ENCODE measurements around the gene S100B.
"Not testable (repeated sequence)": the region's sequence is repeated elsewhere in the genome, so short reads cannot be mapped to it uniquely, and the experiment has no call there.

Gene S100B

GRCh38 chr21:46600978-46601377, 3.9 kb downstream of the S100B start:
- peak; percentile 1 for DNase-seq (ENCODE audit: low spot score)

GRCh38 chr21:46600305-46600704, 4.6 kb downstream of the S100B start:
- no peak for DNase-seq (ENCODE audit: low spot score)

- DNase-seq (ENCODE audit: low spot score): peak; percentile 87
Measured at GRCh38 chr21:46598581-46599572, 6.0 kb downstream of the S100B start.

- no peak for DNase-seq (ENCODE audit: low spot score)
Measured at GRCh38 chr21:46597896-46598343, 7.0 kb downstream of the S100B start.

GRCh38 chr21:46597031-46597430, 7.9 kb downstream of the S100B start:
- DNase-seq (ENCODE audit: low spot score): no peak

- no peak for DNase-seq (ENCODE audit: low spot score)
Measured at GRCh38 chr21:46596201-46596600, 8.7 kb downstream of the S100B start.

- no peak for DNase-seq (ENCODE audit: low spot score)
Measured at GRCh38 chr21:46594276-46594675, 10.6 kb downstream of the S100B start.

- DNase-seq (ENCODE audit: low spot score): no peak
Measured at GRCh38 chr21:46585191-46585953, 19.5 kb downstream of the S100B start.

GRCh38 chr21:46581780-46582307, 23.0 kb downstream of the S100B start:
- no peak for DNase-seq (ENCODE audit: low spot score)

GRCh38 chr21:46579394-46579793, 25.5 kb downstream of the S100B start:
- not testable (repeated sequence) for DNase-seq (ENCODE audit: low spot score)

GRCh38 chr21:46577786-46578185, 27.1 kb downstream of the S100B start:
- not testable (repeated sequence) for DNase-seq (ENCODE audit: low spot score)

- DNase-seq (ENCODE audit: low spot score): no peak
Measured at GRCh38 chr21:46572850-46573249, 32.0 kb downstream of the S100B start.

GRCh38 chr21:46570631-46571030, 34.3 kb downstream of the S100B start:
- DNase-seq (ENCODE audit: low spot score): no peak

GRCh38 chr21:46570119-46570518, 34.8 kb downstream of the S100B start:
- DNase-seq (ENCODE audit: low spot score): no peak

- DNase-seq (ENCODE audit: low spot score): peak; percentile 53
Measured at GRCh38 chr21:46569081-46569480, 35.8 kb downstream of the S100B start.

GRCh38 chr21:46568562-46568961, 36.3 kb downstream of the S100B start:
- no peak for DNase-seq (ENCODE audit: low spot score)

- no peak for DNase-seq (ENCODE audit: low spot score)
Measured at GRCh38 chr21:46567348-46567747, 37.5 kb downstream of the S100B start.

- DNase-seq (ENCODE audit: low spot score): peak; percentile 7
Measured at GRCh38 chr21:46564391-46564790, 40.5 kb downstream of the S100B start.

- DNase-seq (ENCODE audit: low spot score): peak; percentile 11
Measured at GRCh38 chr21:46562964-46563607, 41.8 kb downstream of the S100B start.

GRCh38 chr21:46562472-46562871, 42.4 kb downstream of the S100B start:
- no peak for DNase-seq (ENCODE audit: low spot score)

GRCh38 chr21:46561445-46562090, 43.3 kb downstream of the S100B start:
- DNase-seq (ENCODE audit: low spot score): no peak
